Lower leg skin (tissue), 4 donors: Measurements from ENCODE around the gene HS3ST3A1. TPM values are rescaled to one million over a fixed set of nuclear protein-coding genes. Genes with fewer than 3 reads are reported as not detected.

Experiments used
- DNase-seq, 2 donors: peaks; one replicate each; pipeline ENCODE4 v3.0.0-alpha.2; 2019; ENCODE audit warnings: low spot score in 2 of 2
- H3K4me3 ChIP-seq: fragments of 200-600 bp; sonication (generic); 2 replicates; pipeline ENCODE4 v1.5.1; 2017; ENCODE audit warnings: mild to moderate bottlenecking, low read depth; ENCODE audit not compliant: poor library complexity, severe bottlenecking
- CTCF ChIP-seq, 3 donors: fragments of 450-650 bp; IDR thresholded peaks; one replicate each; pipeline ENCODE4 v1.5.1; 2016; ENCODE audit warnings: antibody characterized with exemption in 3 of 3, mild to moderate bottlenecking in 3 of 3, moderate library complexity in 2 of 3
- POLR2A ChIP-seq, 2 donors: fragments of 450-650 bp; IDR thresholded peaks; one replicate each; pipeline ENCODE4 v1.6.1; 2016 to 2017; ENCODE audit warnings: antibody characterized with exemption in 2 of 2, mild to moderate bottlenecking in 1 of 2, moderate library complexity in 1 of 2
- WGBS, 2 donors: methylation state at CpG; one replicate each; pipeline ENCODE4 v1.1.5; 2018; 5-methylcytosine and 5-hydroxymethylcytosine counted together
- intact Hi-C: fragments of 100-400 bp; cut with DNase I; formaldehyde crosslinking; loops from one replicate; pipeline ENCODE4 v1.15.0; 2023; ENCODE audit warnings: low total_unique reads
- total RNA-seq, 4 donors: library from RNA; depleted of rRNA; stranded (reverse); fragments of >200 nt; gene quantifications; one replicate each; pipeline ENCODE4 v1.1.0, GENCODE V29; 2016

HS3ST3A1 gene
- total RNA-seq, 4 donors from 2014 or later = 1.4 to 21.2 (median 7.8) TPM

DNA sequence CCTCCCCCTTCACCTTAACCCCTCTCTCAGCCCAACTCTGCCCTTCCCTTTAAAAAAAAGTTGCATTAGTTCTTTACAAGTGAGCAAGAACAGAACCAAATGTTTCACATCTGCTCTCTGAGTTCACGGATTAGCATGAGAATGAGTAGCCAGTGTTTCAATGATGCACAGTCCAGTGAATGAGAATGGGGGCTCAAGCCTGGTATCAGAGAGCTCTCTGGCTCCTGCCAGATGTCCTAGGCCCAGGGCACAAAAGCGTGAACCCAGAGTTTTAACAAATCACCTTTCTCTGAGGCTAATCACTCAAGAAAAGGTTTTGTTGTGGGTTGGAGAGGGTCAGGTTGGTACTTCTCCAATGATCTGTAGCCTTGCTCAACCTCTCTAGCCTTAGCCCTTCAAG, 41.5 kb upstream of the HS3ST3A1 start:
- no peak for TF ChIP-seq POLR2A (IDR thresholded peaks at IDR 0.05)
- no peak for TF ChIP-seq CTCF (IDR thresholded peaks at IDR 0.05)
- 84 to 94% methylated on average over 2 of the region's 2 CpGs for WGBS, 2 donors
- no peak for DNase-seq
- intact Hi-C loops = no loop called here
- H3K4me3 ChIP-seq = no peak overlapping the region

DNA sequence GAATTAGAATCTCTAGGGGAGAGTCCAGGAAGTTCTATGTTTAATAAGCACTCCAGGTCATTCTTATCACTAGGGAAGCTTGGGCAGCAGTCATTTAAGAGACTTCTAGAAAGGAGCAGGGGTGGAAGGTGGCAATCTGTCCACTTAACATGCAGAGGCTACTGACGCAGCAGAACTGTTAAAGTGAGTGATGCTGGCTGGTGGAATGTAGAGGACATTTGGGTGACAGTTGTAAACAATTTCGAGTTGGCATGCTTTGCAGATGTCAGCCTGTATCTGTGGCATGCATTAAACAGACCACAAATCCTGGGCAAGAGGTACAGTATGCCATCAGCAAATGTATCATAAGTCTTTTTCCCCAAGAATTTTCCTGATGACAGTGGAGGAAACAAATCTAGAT, 40.5 kb upstream of the HS3ST3A1 start:
- intact Hi-C loops = no loop called here
- WGBS, 2 donors = 60 to 63% methylated on average over 2 of the region's 2 CpGs
- TF ChIP-seq CTCF (IDR thresholded peaks at IDR 0.05) = no peak
- TF ChIP-seq POLR2A (IDR thresholded peaks at IDR 0.05) = no peak
- DNase-seq = no peak
- no peak overlapping the region for H3K4me3 ChIP-seq

- TF ChIP-seq POLR2A (IDR thresholded peaks at IDR 0.05) (no peak), CTCF (IDR thresholded peaks at IDR 0.05) (no peak)
- DNase-seq = no peak
- intact Hi-C loops = no loop called here
- WGBS, 2 donors = 58 to 60% methylated on average over 3 of the region's 3 CpGs
- H3K4me3 ChIP-seq = no peak overlapping the region
Measured at GRCh38 chr17:13640551-13640950, 38.8 kb upstream of the HS3ST3A1 start.

GRCh38 chr17:13638855-13639458, 37.2 kb upstream of the HS3ST3A1 start:
- no peak overlapping the region for H3K4me3 ChIP-seq
- intact Hi-C loops = no loop called here
- 71 to 86% methylated on average over 1 of the region's 1 CpG for WGBS, 2 donors
- DNase-seq = no peak
- TF ChIP-seq POLR2A (IDR thresholded peaks at IDR 0.05) = no peak
- TF ChIP-seq CTCF (IDR thresholded peaks at IDR 0.05) = no peak

- intact Hi-C loops = no loop called here
- 66 to 67% methylated on average over 8 of the region's 8 CpGs for WGBS, 2 donors
- no peak for TF ChIP-seq CTCF (IDR thresholded peaks at IDR 0.05)
- TF ChIP-seq POLR2A (IDR thresholded peaks at IDR 0.05) = no peak
Measured at GRCh38 chr17:13636951-13637350, 35.2 kb upstream of the HS3ST3A1 start.

DNA sequence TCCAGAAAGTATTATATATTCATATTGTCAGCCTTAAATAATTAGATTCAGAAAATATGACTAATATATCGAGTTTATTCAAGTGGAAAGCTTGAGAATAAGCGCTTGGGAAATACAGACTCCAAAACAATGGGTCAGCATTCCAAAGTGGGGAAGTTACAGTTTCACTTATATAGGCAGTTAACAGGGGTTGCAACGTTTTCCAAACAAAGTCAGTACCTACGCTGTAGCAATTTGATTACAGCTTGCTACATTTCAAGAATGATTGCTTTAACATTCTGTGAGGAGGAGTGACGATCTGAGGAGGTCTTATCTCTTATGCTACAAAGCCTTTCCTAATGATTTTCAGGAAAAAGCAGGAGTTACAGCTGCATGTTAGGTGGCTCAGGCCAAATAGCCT, 34.2 kb upstream of the HS3ST3A1 start:
- TF ChIP-seq CTCF (IDR thresholded peaks at IDR 0.05) (no peak), POLR2A (IDR thresholded peaks at IDR 0.05) (no peak)
- 65 to 69% methylated on average over 5 of the region's 5 CpGs for WGBS, 2 donors
- intact Hi-C loops = no loop called here
- no peak overlapping the region for H3K4me3 ChIP-seq
- DNase-seq = no peak

More at GRCh38 chr17:13636951-13637350, 35.2 kb upstream of the HS3ST3A1 start:
- H3K4me3 ChIP-seq = no peak overlapping the region
- DNase-seq = no peak
